SKM-1 treated with dmso at 0.1 percent for 144 hours (cell line): Measurements from ENCODE around the gene CHST3.
"Not testable (repeated sequence)": the region's sequence is repeated elsewhere in the genome, so short reads cannot be mapped to it uniquely, and the experiment has no call there.

ENCODE experiments used
- DNase-seq: peaks from one replicate; lab custom pipeline; 2025; ENCODE audit not compliant: unreplicated experiment; lab: John Stamatoyannopoulos, UW

The CHST3 gene

GRCh38 chr10:72026278-72027111 lies 62.3 kb downstream of the CHST3 start:
- no peak for DNase-seq

GRCh38 chr10:72027498-72027897 lies 63.3 kb downstream of the CHST3 start:
- no peak for DNase-seq

- no peak for DNase-seq
Observed at GRCh38 chr10:72029414-72029813, 65.2 kb downstream of the CHST3 start.

GRCh38 chr10:72030762-72031543 lies 66.8 kb downstream of the CHST3 start:
- no peak for DNase-seq

GRCh38 chr10:72031706-72032105 lies 67.5 kb downstream of the CHST3 start:
- DNase-seq: no peak

GRCh38 chr10:72032409-72033162 lies 68.4 kb downstream of the CHST3 start:
- not testable (repeated sequence) for DNase-seq

- DNase-seq: no peak
Observed at GRCh38 chr10:72034040-72034499, 69.9 kb downstream of the CHST3 start.

- no peak for DNase-seq
Observed at GRCh38 chr10:72034761-72035160, 70.6 kb downstream of the CHST3 start.

GRCh38 chr10:72035252-72035887 lies 71.2 kb downstream of the CHST3 start:
- no peak for DNase-seq

GRCh38 chr10:72037266-72037665 lies 73.1 kb downstream of the CHST3 start:
- DNase-seq: no peak

GRCh38 chr10:72037811-72038210 lies 73.6 kb downstream of the CHST3 start:
- DNase-seq: no peak

- no peak for DNase-seq
Observed at GRCh38 chr10:72038458-72039001, 74.3 kb downstream of the CHST3 start.

GRCh38 chr10:72039377-72039776 lies 75.2 kb downstream of the CHST3 start:
- DNase-seq: no peak

GRCh38 chr10:72041491-72041890 lies 77.3 kb downstream of the CHST3 start:
- no peak for DNase-seq

GRCh38 chr10:72043016-72043834 lies 79.0 kb downstream of the CHST3 start:
- DNase-seq: no peak

GRCh38 chr10:72044417-72045041 lies 80.3 kb downstream of the CHST3 start:
- no peak for DNase-seq

- DNase-seq: no peak
Observed at GRCh38 chr10:72045586-72045985, 81.4 kb downstream of the CHST3 start.

- DNase-seq: peak; percentile 88
Observed at GRCh38 chr10:72048450-72049124, 84.4 kb downstream of the CHST3 start.

GRCh38 chr10:72049472-72049871 lies 85.3 kb downstream of the CHST3 start:
- no peak for DNase-seq
